ENCODE results near the gene PPP1R17.

- TF ChIP-seq CTCF (IDR thresholded peaks at IDR 0.05) (no peak), POLR2A (IDR thresholded peaks at IDR 0.05) (no peak)
Observed at GRCh38 chr7:31669461-31669860, 17.6 kb upstream of the PPP1R17 start.
